Measurements from ENCODE around the gene ATG16L2. TPM values are rescaled to one million over a fixed set of nuclear protein-coding genes. Genes with fewer than 3 reads are reported as not detected.
"Not testable (repeated sequence)": the region's sequence is repeated elsewhere in the genome, so short reads cannot be mapped to it uniquely, and the experiment has no call there.

The ATG16L2 gene
- total RNA-seq, 2 donors from 2014 or later: 11.9 to 16.3 TPM

DNA sequence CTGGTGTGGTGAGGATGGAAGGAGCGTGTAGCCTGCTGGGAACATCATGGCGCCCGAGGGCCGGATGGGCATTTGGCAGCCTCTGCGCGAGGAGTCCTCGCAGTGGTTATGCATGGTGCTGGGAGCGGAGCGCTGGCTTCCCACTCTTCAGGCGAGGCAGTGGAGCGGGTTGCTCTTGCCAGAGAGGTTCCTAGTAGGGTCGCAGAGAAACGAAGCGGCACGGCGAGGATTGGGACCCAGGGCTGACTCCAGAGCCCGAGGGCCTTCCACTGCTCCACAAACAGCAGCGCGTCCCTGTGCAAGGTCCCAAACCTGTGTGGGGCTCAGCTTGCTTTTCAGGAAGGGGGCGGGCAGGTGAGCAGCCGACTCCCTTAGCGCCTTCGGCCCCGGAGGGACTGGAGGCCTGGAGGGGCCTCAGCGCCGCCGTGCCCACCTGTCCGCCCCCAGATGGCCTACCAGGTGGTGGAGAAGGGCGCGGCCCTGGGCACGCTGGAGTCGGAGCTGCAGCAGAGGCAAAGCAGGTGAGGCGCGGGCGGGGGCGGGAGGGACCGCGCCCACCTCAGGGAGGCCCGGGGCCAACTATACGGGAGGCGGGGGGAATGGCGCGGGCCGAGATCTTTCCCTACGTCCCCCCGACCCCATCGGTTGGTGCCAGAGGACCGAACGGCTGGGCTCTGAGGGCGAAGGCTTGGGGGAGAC, 7.2 kb downstream of the ATG16L2 start:
- intact Hi-C loops (cut with DNase I): no loop called here
- no peak for DNase-seq
- ATAC-seq: peak; percentile 0 to 4

- peak; percentile 86 to 89 for ATAC-seq
- intact Hi-C loops (cut with DNase I): no loop called here
Observed at GRCh38 chr11:72821920-72822799, 7.9 kb downstream of the ATG16L2 start.

DNA sequence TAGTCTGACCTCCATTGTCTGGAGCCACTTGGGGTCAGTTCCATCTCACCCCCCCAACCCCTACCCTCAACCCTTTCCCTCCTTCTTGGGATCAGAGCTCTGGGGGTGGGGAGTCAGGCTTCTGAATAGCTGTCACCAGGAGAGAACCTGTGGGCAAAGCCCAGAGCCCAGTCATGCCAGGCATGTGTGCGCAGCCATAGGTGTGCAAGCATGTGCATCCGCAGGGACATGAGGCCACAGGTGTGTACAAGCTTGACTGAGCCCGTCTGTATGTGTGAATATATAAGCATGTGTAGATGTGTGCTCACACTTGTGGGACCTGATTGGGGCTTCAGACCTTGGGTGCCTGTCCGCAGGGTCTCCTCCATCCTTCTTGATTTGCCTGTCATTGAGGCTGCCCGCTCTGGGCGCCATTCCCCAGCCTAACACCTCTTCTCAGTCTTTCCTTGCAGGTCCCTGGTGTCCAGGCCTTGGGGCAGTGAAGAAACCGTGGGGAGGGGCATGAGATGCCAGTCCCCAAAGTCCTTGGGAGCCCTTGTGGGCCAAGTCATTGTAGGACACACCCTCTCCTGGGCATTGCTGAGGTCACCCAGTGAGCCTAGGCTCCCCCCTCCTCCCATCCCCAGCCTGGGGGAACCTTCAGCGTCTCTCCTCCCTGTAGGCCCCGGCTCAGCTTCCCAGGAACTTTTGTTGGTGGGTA, 9.0 kb downstream of the ATG16L2 start:
- ATAC-seq: no peak
- intact Hi-C loops (cut with DNase I): no loop called here

More at GRCh38 chr11:72821920-72822799, 7.9 kb downstream of the ATG16L2 start:
- DNase-seq: peak; percentile 91

DNA sequence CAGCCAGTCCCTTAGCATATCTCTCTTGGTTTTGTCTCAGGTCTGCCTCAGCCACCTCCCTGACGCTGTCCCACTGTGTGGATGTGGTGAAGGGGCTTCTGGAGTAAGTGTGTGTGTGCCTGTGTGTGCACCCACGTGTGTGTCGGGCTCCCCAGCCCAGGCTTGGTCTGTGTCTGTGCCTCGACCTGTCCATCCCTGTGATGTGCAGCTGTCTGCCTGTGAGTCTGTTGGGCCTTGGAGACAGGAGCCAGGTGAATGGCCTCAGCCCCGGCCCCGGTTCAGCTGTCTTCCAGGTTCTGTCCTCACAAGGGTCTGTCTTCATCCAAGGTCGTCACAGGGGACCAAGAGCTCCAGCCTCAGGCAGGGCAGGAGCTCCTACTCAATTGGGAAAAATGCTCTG, 9.8 kb downstream of the ATG16L2 start:
- ATAC-seq: no peak
- intact Hi-C loops (cut with DNase I): no loop called here
- no peak for DNase-seq

More for the DNA sequence above, 9.0 kb downstream of the ATG16L2 start:
- no peak for DNase-seq

- ATAC-seq: no peak
- intact Hi-C loops (cut with DNase I): loop anchor here in 1 of 2 donors (5.0 kb wide), 1 partner anchor 352 kb away; no protein-coding TSS in a partner anchor
- DNase-seq: no peak
Observed at GRCh38 chr11:72824811-72825505, 10.7 kb downstream of the ATG16L2 start.

- DNase-seq: no peak
- intact Hi-C loops (cut with DNase I): loop anchor here in 1 of 2 donors (5.0 kb wide), 1 partner anchor 352 kb away; no protein-coding TSS in a partner anchor
Observed at GRCh38 chr11:72825661-72826060, 11.4 kb downstream of the ATG16L2 start.

GRCh38 chr11:72826191-72826941, 12.2 kb downstream of the ATG16L2 start:
- intact Hi-C loops (cut with DNase I): loop anchor here in 1 of 2 donors (5.0 kb wide), 1 partner anchor 351 kb away; no protein-coding TSS in a partner anchor
- ATAC-seq (no peak), DNase-seq (no peak)

More at GRCh38 chr11:72825661-72826060, 11.4 kb downstream of the ATG16L2 start:
- ATAC-seq: no peak

DNA sequence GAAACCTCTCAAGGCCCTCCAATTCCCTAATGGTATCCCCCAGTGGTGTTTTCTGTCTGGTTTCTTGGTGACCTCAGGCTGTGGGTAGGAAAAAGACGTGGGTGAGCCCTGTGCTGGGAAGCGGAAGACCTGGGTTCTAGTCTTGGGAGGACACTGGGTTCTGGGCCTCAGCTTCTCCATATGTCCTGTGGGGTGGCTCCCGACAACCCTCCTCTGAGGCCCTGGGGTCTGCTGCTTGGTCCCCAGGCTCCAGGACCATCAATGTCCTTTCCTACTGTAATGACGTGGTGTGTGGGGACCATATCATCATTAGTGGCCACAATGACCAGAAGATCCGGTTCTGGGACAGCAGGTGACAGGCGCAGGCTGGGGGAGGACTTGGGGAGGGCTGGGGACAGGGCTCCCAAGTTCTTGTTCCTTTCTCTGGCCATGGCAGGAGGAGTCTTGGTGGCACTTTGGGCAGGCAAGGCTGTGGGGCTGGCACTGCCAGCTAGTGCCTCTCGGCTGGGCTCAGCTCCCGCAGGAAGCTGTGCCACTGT, 12.8 kb downstream of the ATG16L2 start:
- intact Hi-C loops (cut with DNase I): loop anchor here in 1 of 2 donors (5.0 kb wide), 1 partner anchor 350 kb away; no protein-coding TSS in a partner anchor
- ATAC-seq: no peak
- no peak for DNase-seq

DNA sequence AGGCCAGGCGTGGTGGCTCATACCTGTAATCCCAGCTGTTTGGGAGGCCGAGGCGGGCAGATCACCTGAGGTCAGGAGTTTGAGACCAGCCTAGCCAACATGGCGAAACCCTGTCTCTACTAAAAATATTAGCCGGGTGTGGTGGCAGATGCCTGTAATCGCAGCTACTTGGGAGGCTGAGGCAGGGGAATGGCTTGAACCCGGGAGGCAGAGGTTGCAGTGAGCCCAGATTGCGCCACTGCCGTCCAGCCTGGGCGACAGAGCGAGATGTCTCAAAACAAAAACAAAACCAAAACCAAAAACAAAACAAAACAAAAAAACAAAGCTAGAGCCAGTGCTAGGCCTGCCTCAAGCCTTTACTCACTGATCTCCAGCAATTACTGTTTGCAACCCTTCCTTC, 13.4 kb downstream of the ATG16L2 start:
- intact Hi-C loops (cut with DNase I): loop anchor here in 1 of 2 donors (5.0 kb wide), 1 partner anchor 350 kb away; no protein-coding TSS in a partner anchor
- ATAC-seq, DNase-seq: not testable (repeated sequence)

DNA sequence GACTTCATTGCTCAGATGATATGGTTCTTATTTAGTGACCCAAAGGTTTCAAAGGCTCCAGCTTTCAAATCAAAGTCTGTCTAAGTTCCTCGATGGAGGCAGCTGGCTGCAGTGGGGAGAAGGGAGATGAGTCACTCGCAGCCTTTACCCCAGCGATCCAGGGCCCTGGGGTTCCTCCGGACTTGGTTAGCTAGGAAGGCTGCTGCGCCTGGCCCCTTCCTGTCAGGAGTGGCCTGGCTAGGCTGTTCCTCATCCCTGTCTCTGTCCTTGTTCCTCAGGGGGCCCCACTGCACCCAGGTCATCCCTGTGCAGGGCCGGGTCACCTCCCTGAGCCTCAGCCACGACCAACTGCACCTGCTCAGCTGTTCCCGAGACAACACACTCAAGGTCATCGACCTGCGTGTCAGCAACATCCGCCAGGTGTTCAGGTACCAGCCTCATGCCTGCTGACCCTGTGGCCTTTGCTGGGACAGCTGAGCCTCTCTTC, 13.9 kb downstream of the ATG16L2 start:
- DNase-seq: no peak
- ATAC-seq: no peak
- intact Hi-C loops (cut with DNase I): loop anchor here in 1 of 2 donors (5.0 kb wide), 1 partner anchor 349 kb away; no protein-coding TSS in a partner anchor

DNA sequence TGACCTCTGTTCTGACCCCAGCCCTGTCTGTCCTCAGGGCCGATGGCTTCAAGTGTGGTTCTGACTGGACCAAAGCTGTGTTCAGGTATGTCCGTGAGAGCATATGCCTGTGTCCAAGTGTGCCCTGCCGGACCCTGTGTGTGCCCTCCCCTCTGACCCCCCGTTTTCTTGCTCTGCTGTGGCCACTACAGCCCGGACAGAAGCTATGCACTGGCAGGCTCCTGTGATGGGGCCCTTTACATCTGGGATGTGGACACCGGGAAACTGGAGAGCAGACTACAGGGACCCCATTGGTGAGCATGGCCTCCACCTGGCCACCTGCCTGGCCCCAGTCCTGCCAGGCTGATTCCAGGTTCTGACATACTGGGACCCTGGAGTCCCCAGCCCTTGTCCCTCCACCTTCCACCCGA, 14.5 kb downstream of the ATG16L2 start:
- intact Hi-C loops (cut with DNase I): loop anchor here in 1 of 2 donors (5.0 kb wide), 1 partner anchor 349 kb away; no protein-coding TSS in a partner anchor
- ATAC-seq (no peak), DNase-seq (no peak)

DNA sequence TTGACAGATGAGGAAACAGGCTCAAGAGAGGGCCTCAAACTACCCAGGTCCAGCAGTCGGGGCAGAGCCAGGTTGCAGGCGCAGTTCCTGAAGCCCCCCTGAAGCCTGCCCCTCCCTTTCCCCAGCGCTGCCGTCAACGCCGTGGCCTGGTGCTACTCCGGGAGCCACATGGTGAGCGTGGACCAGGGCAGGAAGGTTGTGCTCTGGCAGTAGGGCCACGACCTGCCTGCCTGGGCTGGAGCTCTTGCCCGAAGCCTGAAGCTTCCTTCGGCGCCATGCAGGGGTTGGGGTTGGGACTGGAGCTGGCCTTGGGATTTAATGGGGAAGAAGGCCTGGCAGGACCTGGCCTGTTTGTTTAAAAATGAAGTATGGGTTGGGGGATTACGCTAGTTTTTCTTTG, 15.0 kb downstream of the ATG16L2 start:
- intact Hi-C loops (cut with DNase I): loop anchor here in 1 of 2 donors (5.0 kb wide), 1 partner anchor 348 kb away; no protein-coding TSS in a partner anchor
- ATAC-seq: no peak
- no peak for DNase-seq

- intact Hi-C loops (cut with DNase I): loop anchor here (2.0 to 10.0 kb wide), 3 partner anchors 19 to 347 kb away; partner anchors contain the start of gene FCHSD2 (in 2 of the 2)
- DNase-seq (no peak), ATAC-seq (no peak)
Observed at GRCh38 chr11:72829884-72830533, 15.8 kb downstream of the ATG16L2 start.

DNA sequence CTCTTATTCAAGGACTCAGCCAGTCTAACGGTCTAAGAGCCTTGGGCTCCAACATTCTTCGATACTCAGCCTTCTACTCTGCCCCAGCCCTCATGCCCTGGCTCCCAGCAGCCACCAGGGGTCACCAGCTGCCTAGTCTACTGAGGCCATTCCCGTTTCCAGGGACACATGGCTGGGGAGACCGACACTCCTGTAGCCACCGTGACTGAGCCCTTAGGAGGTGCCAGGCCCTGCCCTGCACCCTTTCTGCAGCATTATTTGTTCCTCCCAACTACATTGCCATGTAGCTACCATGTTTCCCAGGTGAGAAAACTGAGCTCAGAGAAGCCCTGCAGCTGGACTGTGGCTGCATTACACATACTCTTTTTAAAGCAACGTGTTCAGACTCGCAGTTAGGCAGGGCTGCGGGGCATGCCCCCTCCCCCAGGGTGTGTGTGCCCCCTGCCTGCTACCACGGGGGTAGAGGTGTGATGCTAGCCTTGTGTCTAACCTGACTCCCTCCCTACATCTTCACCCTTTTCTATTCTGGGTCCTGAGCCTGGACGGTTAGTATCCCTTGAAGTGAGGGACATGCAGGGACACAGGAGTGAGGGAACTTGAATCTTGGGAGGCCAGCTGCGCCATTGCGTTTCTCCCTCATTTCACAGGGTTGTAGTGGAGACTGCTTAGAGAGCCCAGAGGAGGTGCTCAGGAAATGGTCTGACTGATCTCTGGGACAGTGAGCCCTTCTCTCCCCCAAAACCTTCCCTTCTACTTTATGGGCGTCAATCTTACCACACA, 17.5 kb downstream of the ATG16L2 start:
- DNase-seq (peak; percentile 89), ATAC-seq (peak; percentile 74 to 82)
- intact Hi-C loops (cut with DNase I): loop anchor here (1.0 to 10.0 kb wide), 4 partner anchors 17 to 411 kb away; partner anchors contain the start of gene FCHSD2 (in 2 of the 2)

DNA sequence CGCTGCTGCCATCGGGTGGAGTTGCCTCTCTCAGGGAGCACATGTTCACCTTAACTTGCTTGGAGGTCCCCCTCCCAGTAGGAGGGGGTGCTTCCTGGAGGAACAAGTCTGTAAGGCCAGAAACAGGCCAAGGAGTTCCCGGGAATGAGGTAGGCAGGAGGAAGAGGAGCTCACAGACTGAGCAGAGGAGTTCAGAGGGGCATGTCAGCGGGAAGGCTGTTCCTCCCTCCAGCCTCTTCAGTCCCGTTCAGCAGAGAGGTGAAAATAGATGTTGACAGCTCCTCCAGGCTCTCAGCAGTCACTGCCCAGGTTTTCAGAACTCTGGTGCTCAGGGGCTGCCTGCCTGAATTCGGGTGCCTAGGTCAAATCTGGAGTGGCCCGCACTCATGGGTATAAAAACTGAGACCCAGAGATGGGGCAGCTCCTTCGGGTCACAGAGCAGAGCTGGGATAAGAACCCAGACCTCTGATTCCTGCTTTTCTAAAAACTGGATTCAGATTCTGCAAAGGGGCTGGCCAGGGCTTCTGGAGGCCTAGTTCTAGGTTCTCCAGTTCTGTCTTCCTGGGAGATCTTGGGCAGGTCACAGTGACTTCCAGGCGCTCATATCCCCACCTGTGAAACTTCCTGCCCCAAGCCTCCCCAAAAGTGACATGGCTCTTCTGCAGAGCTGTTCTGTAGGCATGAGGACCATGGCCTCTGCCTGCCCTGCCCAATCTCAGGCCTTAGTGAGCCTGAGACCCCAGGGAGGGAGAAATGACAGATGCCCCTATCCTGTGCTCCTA, 18.3 kb downstream of the ATG16L2 start:
- intact Hi-C loops (cut with DNase I): loop anchor here (2.0 to 10.0 kb wide), 2 partner anchors 312 to 410 kb away; partner anchors contain the start of gene FCHSD2 (in 2 of the 2)
- peak in 1 of 2 donors; percentile 10 for ATAC-seq

More for the DNA sequence above, 18.3 kb downstream of the ATG16L2 start:
- DNase-seq: no peak

Data from left cardiac atrium (tissue), 4 donors.